GM23248 (cell line): ENCODE data around the gene FAM110A. TPM values are rescaled to one million over a fixed set of nuclear protein-coding genes. Genes with fewer than 3 reads are reported as not detected.

Source experiments
- DNase-seq: peaks from one replicate; pipeline ENCODE4 v3.0.0-alpha.2; 2015
- H2AFZ ChIP-seq: fragments of 200-600 bp; sonication (generic); 2 replicates; pipeline ENCODE4 v1.6.1; 2016; ENCODE audit warnings: antibody characterized with exemption
- H3F3A ChIP-seq: fragments of 200-600 bp; sonication (generic); 2 replicates; pipeline ENCODE4 v1.6.1; 2016; ENCODE audit warnings: mild to moderate bottlenecking, antibody characterized with exemption, mixed run types; ENCODE audit not compliant: insufficient read depth
- H3K27ac ChIP-seq: fragments of 200-600 bp; sonication (generic); 2 replicates; pipeline ENCODE4 v1.5.1; 2016; ENCODE audit warnings: mild to moderate bottlenecking
- H3K27me3 ChIP-seq: fragments of 200-600 bp; sonication (generic); replicated peaks from 2 replicates; pipeline ENCODE4 v1.6.1; 2016; ENCODE audit warnings: mild to moderate bottlenecking; ENCODE audit not compliant: insufficient read depth
- H3K36me3 ChIP-seq: fragments of 200-600 bp; sonication (generic); 2 replicates; pipeline ENCODE4 v1.6.1; 2016; ENCODE audit warnings: low read depth, mild to moderate bottlenecking
- H3K4me1 ChIP-seq: fragments of 200-600 bp; sonication (generic); 2 replicates; pipeline ENCODE4 v1.6.1; 2016; ENCODE audit warnings: mild to moderate bottlenecking; ENCODE audit not compliant: insufficient read depth
- H3K4me2 ChIP-seq: fragments of 200-600 bp; sonication (generic); one replicate; pipeline ENCODE4 v1.6.1; 2016; ENCODE audit warnings: mild to moderate bottlenecking; ENCODE audit not compliant: unreplicated experiment
- H3K4me3 ChIP-seq: fragments of 200-600 bp; sonication (generic); 2 replicates; pipeline ENCODE4 v1.5.1; 2016; ENCODE audit warnings: mild to moderate bottlenecking
- H3K79me2 ChIP-seq: fragments of 200-600 bp; sonication (generic); 2 replicates; pipeline ENCODE4 v1.6.1; 2016; ENCODE audit warnings: mild to moderate bottlenecking; ENCODE audit not compliant: insufficient read depth
- H3K9ac ChIP-seq: fragments of 200-600 bp; sonication (generic); 2 replicates; pipeline ENCODE4 v1.6.1; 2016; ENCODE audit warnings: mild to moderate bottlenecking
- H3K9me2 ChIP-seq: fragments of 200-600 bp; sonication (generic); 2 replicates; pipeline ENCODE4 v1.6.1; 2016; ENCODE audit warnings: mixed run types, mild to moderate bottlenecking, moderate library complexity; ENCODE audit not compliant: insufficient read depth
- H3K9me3 ChIP-seq: fragments of 200-600 bp; sonication (generic); one replicate; pipeline ENCODE4 v1.6.1; 2017; ENCODE audit warnings: low read depth
- H4K20me1 ChIP-seq: fragments of 200-600 bp; sonication (generic); 2 replicates; pipeline ENCODE4 v1.6.0; 2016; ENCODE audit not compliant: insufficient read depth
- EZH2 ChIP-seq: fragments of 200-600 bp; sonication (generic); IDR thresholded peaks from 2 replicates; pipeline ENCODE4 v1.6.1; 2018; ENCODE audit warnings: antibody characterized with exemption, mild to moderate bottlenecking; ENCODE audit not compliant: insufficient read depth, poor library complexity, severe bottlenecking
- EZH2phosphoT487 ChIP-seq: fragments of 200-600 bp; sonication (generic); IDR thresholded peaks from 2 replicates; pipeline ENCODE4 v1.6.1; 2018; ENCODE audit warnings: antibody characterized with exemption, moderate library complexity, mild to moderate bottlenecking, low read depth; ENCODE audit not compliant: insufficient read depth
- WGBS, 2 experiments: methylation state at CpG; one replicate each; pipeline ENCODE4 v1.1.6; 2015 to 2017; ENCODE audit warnings: low lambda C conversion rate in 2 of 2, low coverage in 1 of 2; ENCODE audit errors: missing lambda C conversion rate in 2 of 2; 5-methylcytosine and 5-hydroxymethylcytosine counted together
- in situ Hi-C: fragments of 300-500 bp; cut with MboI; formaldehyde crosslinking; loops from 2 replicates; pipeline ENCODE4 v1.15.0; 2020
- polyA plus RNA-seq: library from polyadenylated mRNA; unstranded; fragments of >200 nt; fragmentation: Nextera tagmentation; extraction: Ambion mirVana; gene quantifications from 2 replicates; pipeline ENCODE4 v1.2.1, GENCODE V29; 2016
- total RNA-seq: library from RNA; depleted of rRNA; stranded (reverse); fragments of >200 nt; shearing (Covaris generic); gene quantifications from 2 replicates; pipeline ENCODE4 v1.2.3, GENCODE V29; 2014; rRNA removed

The FAM110A gene
- total RNA-seq, result 2.6 and 5.6 TPM in 2 replicates
- 3.8 and 5.0 TPM in 2 replicates for polyA plus RNA-seq

DNA sequence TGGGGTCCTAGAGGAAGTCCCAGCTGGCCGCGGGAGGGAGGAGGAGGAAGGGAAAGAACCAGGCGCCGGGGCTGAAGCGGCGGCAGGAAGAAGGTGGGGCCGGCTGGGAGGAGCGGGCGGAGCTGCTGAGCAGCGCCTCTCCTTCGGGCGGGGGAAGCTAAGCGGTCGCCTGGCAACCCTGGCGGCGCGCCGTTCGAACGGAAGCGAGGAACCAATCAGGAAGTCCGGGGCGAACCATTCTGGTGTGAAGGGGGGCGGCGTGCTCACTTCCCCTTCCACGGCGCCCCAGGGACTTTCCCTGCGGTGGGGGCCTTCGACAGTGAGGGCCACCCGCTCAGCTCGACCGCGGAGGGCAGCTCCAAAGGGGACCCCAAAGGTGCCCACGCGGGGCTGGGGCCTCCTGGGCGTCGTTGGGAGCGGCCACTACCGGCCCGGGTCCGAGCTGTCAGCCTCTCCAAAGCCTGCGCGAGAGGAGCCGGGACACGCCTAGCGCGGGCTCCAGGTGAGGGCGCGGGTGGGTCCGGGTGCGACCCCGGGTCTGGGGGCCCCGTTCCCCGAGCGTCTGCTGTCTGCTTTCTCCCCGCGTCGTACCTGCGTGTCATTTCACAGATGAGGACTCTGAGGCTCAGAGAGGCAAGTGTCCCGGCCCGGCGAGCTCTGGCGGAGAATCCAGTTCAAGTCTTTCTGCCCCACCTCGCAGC, at the start of gene FAM110A:
FAM110A (plus strand) TSS at position 266 of the 701 bp plus-strand sequence. CDS start 11,090 bp downstream, outside the sequence.
- in situ Hi-C loops, result no loop called here
- H3F3A ChIP-seq, result peaks cover 20% of the 10 kb centered on the region
- peaks cover 21% of the 10 kb centered on the region for H3K4me1 ChIP-seq
- peaks cover 30% of the 10 kb centered on the region for H3K79me2 ChIP-seq
- DNase-seq, result peak; percentile 99
- H3K9me3 ChIP-seq, result no peaks in the 10 kb centered on the region
- TF ChIP-seq EZH2, result no peak
- no peak for TF ChIP-seq EZH2phosphoT487
- no peaks in the 10 kb centered on the region for H3K36me3 ChIP-seq
- H2AFZ ChIP-seq, result peak within 1 kb of the TSS; percentile 92
- peak within 1 kb of the TSS; percentile 92 for H3K4me2 ChIP-seq
- no peaks in the 10 kb centered on the region for H3K9me2 ChIP-seq
- H3K4me3 ChIP-seq, result peak within 1 kb of the TSS; percentile 76
- H4K20me1 ChIP-seq, result no peaks in the 10 kb centered on the region
- 0 to 1% methylated on average over 46 to 55 of the region's 64 CpGs for WGBS, 2 experiments
- peak within 1 kb of the TSS; percentile 81 for H3K9ac ChIP-seq
- no peaks in the 10 kb centered on the region for H3K27me3 ChIP-seq
- H3K27ac ChIP-seq, result peak within 1 kb of the TSS; percentile 82

DNA sequence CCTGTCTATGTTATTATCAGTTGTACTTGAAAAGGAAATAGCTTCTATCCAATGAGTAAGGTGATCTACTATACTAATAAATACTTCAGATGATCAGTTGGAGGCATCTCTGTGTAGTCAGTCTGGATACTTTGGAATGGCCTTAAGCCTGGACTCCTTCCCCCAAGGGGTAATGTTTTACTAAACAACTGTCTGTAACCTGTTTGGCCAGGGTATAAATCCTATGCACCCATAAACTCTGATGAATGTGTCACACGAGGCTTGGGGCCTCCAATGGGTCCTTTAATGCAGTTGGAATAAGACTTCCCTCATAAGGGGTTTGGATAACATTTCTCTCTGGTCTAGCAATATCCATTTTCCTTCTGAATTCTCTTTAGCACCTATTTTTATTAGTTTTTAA, 45.7 kb upstream of the FAM110A start:
- no peaks in the 10 kb centered on the region for H3K4me1 ChIP-seq
- H3F3A ChIP-seq, result no peaks in the 10 kb centered on the region
- WGBS, 2 experiments, result 0% methylated on average over 1 of the region's 1 CpG
- H3K79me2 ChIP-seq, result no peaks in the 10 kb centered on the region
- no peak overlapping the region for H3K9ac ChIP-seq
- no peak overlapping the region for H2AFZ ChIP-seq
- no peaks in the 10 kb centered on the region for H4K20me1 ChIP-seq
- no peak for DNase-seq
- in situ Hi-C loops, result no loop called here
- H3K4me2 ChIP-seq, result no peak overlapping the region
- TF ChIP-seq EZH2phosphoT487 (no peak), EZH2 (no peak)
- H3K9me3 ChIP-seq, result no peaks in the 10 kb centered on the region
- no peak overlapping the region for H3K27ac ChIP-seq
- H3K36me3 ChIP-seq, result no peaks in the 10 kb centered on the region
- no peak overlapping the region for H3K4me3 ChIP-seq
- H3K27me3 ChIP-seq, result peaks cover 14% of the 10 kb centered on the region
- H3K9me2 ChIP-seq, result no peaks in the 10 kb centered on the region

DNA sequence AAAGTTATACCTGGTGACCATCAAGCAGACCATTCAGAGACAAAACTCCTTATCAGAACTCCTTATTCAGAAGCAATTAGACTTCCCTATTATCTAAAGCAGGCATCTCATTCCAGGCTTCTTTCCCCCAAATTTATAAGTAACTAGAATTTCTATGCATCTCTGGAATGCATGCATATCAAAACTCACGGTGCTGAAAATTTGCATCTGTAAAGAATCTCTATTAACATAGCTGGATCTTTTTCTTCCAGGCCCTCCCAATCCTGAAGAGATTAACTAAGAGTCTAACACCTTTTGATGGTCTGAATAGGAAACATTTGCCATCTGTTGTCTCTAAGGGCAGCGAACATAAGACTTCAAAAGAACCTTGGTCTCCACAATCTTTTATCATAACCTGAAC, 42.5 kb upstream of the FAM110A start:
- H3F3A ChIP-seq, result no peaks in the 10 kb centered on the region
- H4K20me1 ChIP-seq, result no peaks in the 10 kb centered on the region
- H3K27me3 ChIP-seq, result peaks cover 34% of the 10 kb centered on the region
- in situ Hi-C loops, result no loop called here
- H3K9me3 ChIP-seq, result no peaks in the 10 kb centered on the region
- no peak for TF ChIP-seq EZH2phosphoT487
- no peak for TF ChIP-seq EZH2
- no peaks in the 10 kb centered on the region for H3K9me2 ChIP-seq
- H3K4me1 ChIP-seq, result no peaks in the 10 kb centered on the region
- no peak for DNase-seq
- no peaks in the 10 kb centered on the region for H3K36me3 ChIP-seq
- H3K4me3 ChIP-seq, result no peak overlapping the region
- no peaks in the 10 kb centered on the region for H3K79me2 ChIP-seq
- WGBS, 2 experiments, result 16 to 24% methylated on average over 2 of the region's 2 CpGs
- no peak overlapping the region for H3K4me2 ChIP-seq
- no peak overlapping the region for H2AFZ ChIP-seq
- no peak overlapping the region for H3K27ac ChIP-seq
- H3K9ac ChIP-seq, result no peak overlapping the region

DNA sequence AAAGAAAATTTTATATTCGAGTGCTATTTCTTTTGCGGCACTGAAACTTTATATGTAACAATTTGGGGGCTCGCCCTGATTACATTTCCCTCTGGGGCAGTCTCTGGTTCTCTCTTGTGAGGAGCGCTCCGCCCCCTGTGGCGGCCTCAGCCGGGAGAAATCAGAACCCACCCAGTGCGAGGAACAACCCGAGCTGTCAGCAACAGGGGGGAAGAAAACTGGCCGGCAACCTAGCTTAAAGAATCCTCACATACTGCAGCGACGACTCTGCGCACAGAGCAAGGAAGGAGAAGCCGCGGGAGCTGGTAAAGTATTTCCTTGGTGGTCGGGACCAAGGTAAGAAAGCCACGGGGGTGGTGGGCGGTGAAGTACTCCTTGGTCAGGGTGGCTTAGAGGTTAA, 41.3 kb upstream of the FAM110A start:
- Histone ChIP-seq H4K20me1 (no peaks in the 10 kb centered on the region), H3K36me3 (no peaks in the 10 kb centered on the region), H3K4me2 (no peak overlapping the region), H3K9me2 (no peaks in the 10 kb centered on the region), H3K4me1 (no peaks in the 10 kb centered on the region), H3F3A (no peaks in the 10 kb centered on the region), H3K27me3 (peaks cover 41% of the 10 kb centered on the region), H3K9me3 (no peaks in the 10 kb centered on the region), H2AFZ (no peak overlapping the region), H3K79me2 (no peaks in the 10 kb centered on the region), H3K4me3 (no peak overlapping the region), H3K27ac (no peak overlapping the region), H3K9ac (no peak overlapping the region)
- WGBS, 2 experiments, result 56 to 57% methylated on average over 17 to 18 of the region's 18 CpGs
- in situ Hi-C loops, result no loop called here
- TF ChIP-seq EZH2 (no peak), EZH2phosphoT487 (no peak)
- DNase-seq, result no peak
